IPS DF 6.9 (cell line): ENCODE results near the gene TNFRSF8.
"Not testable (repeated sequence)": the region's sequence is repeated elsewhere in the genome, so short reads cannot be mapped to it uniquely, and the experiment has no call there.

Experiments
- DNase-seq: peaks from one replicate; pipeline ENCODE4 v3.0.0-alpha.2; 2013; ENCODE audit warnings: low read depth, low spot score
- H3K27ac ChIP-seq: one replicate; pipeline ENCODE4 v1.5.1; 2013; ENCODE audit warnings: low read length, control low read depth
- H3K27me3 ChIP-seq: 2 replicates; pipeline ENCODE4 v1.6.1; 2013; ENCODE audit warnings: mild to moderate bottlenecking, low read length; ENCODE audit not compliant: control insufficient read depth, insufficient read depth
- H3K36me3 ChIP-seq: 2 replicates; pipeline ENCODE4 v1.6.1; 2013; ENCODE audit warnings: low read length; ENCODE audit not compliant: control insufficient read depth, insufficient read depth
- H3K4me1 ChIP-seq: 2 replicates; pipeline ENCODE4 v1.6.1; 2013; ENCODE audit warnings: low read length; ENCODE audit not compliant: control insufficient read depth, insufficient read depth
- H3K4me3 ChIP-seq: 2 replicates; pipeline ENCODE4 v1.5.1; 2013; ENCODE audit warnings: mild to moderate bottlenecking, low read length
- H3K9me3 ChIP-seq: 2 replicates; pipeline ENCODE4 v1.6.1; 2013; ENCODE audit warnings: low read length, inconsistent platforms; ENCODE audit not compliant: control insufficient read depth, insufficient read depth
- WGBS: extraction: QIAGEN DNeasy Blood & Tissue Kit; methylation state at CpG from one replicate; pipeline ENCODE4 v1.1.7; 2013; ENCODE audit warnings: mixed read lengths, missing lambda C conversion rate; ENCODE audit not compliant: insufficient read length, insufficient coverage; 5-methylcytosine and 5-hydroxymethylcytosine counted together

The TNFRSF8 gene

DNA sequence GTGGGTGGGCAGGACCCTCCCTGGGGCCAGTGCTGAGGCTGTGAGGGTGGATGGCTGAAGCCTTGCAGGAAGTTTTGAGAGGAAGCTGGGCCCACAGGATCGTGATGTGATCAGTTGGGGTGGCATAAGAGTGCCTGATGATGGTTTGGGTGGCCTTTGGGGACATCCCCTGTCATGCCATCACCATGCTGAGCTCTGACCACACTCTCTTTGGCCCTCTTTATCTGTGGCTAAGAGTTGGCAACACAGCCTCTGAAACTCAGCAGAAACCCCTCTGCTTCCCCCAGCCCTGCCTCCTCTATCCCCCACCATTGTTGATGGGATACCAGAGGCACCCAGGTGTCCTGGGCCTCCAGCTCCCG, 24.0 kb upstream of the TNFRSF8 start:
- H3K4me3 ChIP-seq = no peak overlapping the region
- no peak overlapping the region for H3K27ac ChIP-seq
- H3K27me3 ChIP-seq = no peaks in the 10 kb centered on the region
- no peaks in the 10 kb centered on the region for H3K9me3 ChIP-seq
- H3K36me3 ChIP-seq = no peaks in the 10 kb centered on the region
- WGBS = no CpG with 5 or more reads among the region's 2 CpGs
- no peak for DNase-seq
- no peaks in the 10 kb centered on the region for H3K4me1 ChIP-seq

- H3K4me3 ChIP-seq, H3K36me3 ChIP-seq, H3K4me1 ChIP-seq, H3K9me3 ChIP-seq, H3K27me3 ChIP-seq, H3K27ac ChIP-seq, DNase-seq: not testable (repeated sequence)
- WGBS = no CpG with 5 or more reads among the region's 13 CpGs
Measured at GRCh38 chr1:12039824-12040456, 23.2 kb upstream of the TNFRSF8 start.

DNA sequence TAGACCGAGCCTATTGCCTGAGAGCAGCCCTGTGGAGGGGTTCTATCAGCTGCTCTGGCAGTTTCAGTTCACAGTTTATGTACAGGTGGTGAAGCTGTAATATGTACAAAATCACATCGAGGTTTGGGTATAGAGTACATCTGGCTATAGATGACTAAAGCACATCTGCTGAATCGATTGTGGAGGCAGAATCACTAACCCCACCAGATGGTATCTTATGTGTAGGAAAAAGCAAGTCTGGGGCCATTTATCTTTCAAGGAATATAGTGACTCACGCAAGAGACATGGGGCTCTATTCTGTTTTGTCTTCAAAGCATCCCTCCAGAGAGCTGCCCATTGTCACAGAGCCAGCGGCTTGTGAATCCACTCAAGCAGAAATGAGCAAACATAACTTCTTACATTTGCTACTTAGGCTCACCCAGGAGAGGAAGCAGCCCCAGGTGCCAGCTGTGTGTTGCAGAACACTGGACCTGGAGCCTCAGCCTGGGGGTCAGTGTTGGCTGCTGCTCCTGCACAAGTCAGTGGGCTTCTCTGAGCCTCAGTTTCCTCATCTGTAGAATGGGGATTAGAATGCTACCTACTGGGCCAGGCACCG, 22.5 kb upstream of the TNFRSF8 start:
- Histone ChIP-seq H3K36me3 (no peaks in the 10 kb centered on the region), H3K27ac (no peak overlapping the region), H3K27me3 (no peaks in the 10 kb centered on the region), H3K4me1 (no peaks in the 10 kb centered on the region), H3K9me3 (no peaks in the 10 kb centered on the region), H3K4me3 (no peak overlapping the region)
- DNase-seq = no peak
- WGBS = no CpG with 5 or more reads among the region's 6 CpGs

GRCh38 chr1:12044187-12044877, 18.8 kb upstream of the TNFRSF8 start:
- not testable (repeated sequence) for H3K4me1 ChIP-seq, H3K4me3 ChIP-seq, H3K27me3 ChIP-seq, H3K27ac ChIP-seq, H3K36me3 ChIP-seq, H3K9me3 ChIP-seq, DNase-seq
- no CpG with 5 or more reads among the region's 15 CpGs for WGBS

DNA sequence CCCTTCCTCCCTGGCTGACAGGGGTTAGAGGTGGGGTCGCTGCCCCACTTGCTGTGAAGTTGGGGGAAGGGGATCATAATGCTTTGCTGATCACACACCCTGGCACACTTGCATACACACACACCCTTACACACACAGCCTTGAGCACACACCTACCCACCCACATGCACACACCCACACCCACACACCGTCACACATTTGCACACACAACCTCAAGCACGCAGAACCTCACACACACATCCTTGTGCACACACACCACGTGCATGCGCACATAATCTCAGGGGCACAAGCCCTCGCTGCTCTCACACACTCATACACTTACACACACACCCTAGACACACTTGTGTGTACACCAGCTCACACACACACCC, 16.4 kb upstream of the TNFRSF8 start:
- H3K4me3 ChIP-seq = no peak overlapping the region
- H3K9me3 ChIP-seq = no peaks in the 10 kb centered on the region
- DNase-seq = no peak
- WGBS = 100% methylated on average over 1 of the region's 6 CpGs
- no peaks in the 10 kb centered on the region for H3K36me3 ChIP-seq
- no peak overlapping the region for H3K27ac ChIP-seq
- no peaks in the 10 kb centered on the region for H3K27me3 ChIP-seq
- H3K4me1 ChIP-seq = peaks cover 2% of the 10 kb centered on the region

- DNase-seq = no peak
- no peak overlapping the region for H3K27ac ChIP-seq
- H3K36me3 ChIP-seq = no peaks in the 10 kb centered on the region
- no peaks in the 10 kb centered on the region for H3K27me3 ChIP-seq
- H3K9me3 ChIP-seq = no peaks in the 10 kb centered on the region
- WGBS = no CpG with 5 or more reads among the region's 18 CpGs
- no peak overlapping the region for H3K4me3 ChIP-seq
- H3K4me1 ChIP-seq = peaks cover 2% of the 10 kb centered on the region
Measured at GRCh38 chr1:12047120-12047876, 15.8 kb upstream of the TNFRSF8 start.

- Histone ChIP-seq H3K9me3 (no peaks in the 10 kb centered on the region), H3K4me1 (peaks cover 2% of the 10 kb centered on the region), H3K27ac (no peak overlapping the region), H3K27me3 (no peaks in the 10 kb centered on the region), H3K36me3 (no peaks in the 10 kb centered on the region), H3K4me3 (no peak overlapping the region)
- DNase-seq = no peak
- WGBS = no CpG with 5 or more reads among the region's 2 CpGs
Measured at GRCh38 chr1:12048372-12048771, 14.7 kb upstream of the TNFRSF8 start.

GRCh38 chr1:12049616-12050015, 13.5 kb upstream of the TNFRSF8 start:
- no peak for DNase-seq
- no peaks in the 10 kb centered on the region for H3K9me3 ChIP-seq
- H3K36me3 ChIP-seq = no peaks in the 10 kb centered on the region
- no peak overlapping the region for H3K4me3 ChIP-seq
- no peak overlapping the region for H3K27ac ChIP-seq
- no peaks in the 10 kb centered on the region for H3K27me3 ChIP-seq
- H3K4me1 ChIP-seq = peaks cover 2% of the 10 kb centered on the region
- WGBS = no CpG with 5 or more reads among the region's 4 CpGs

- WGBS = no CpG with 5 or more reads among the region's 1 CpG
- Histone ChIP-seq H3K9me3 (no peaks in the 10 kb centered on the region), H3K36me3 (no peaks in the 10 kb centered on the region), H3K4me3 (no peak overlapping the region), H3K4me1 (peaks cover 2% of the 10 kb centered on the region), H3K27ac (no peak overlapping the region), H3K27me3 (no peaks in the 10 kb centered on the region)
- no peak for DNase-seq
Measured at GRCh38 chr1:12051361-12051760, 11.7 kb upstream of the TNFRSF8 start.

GRCh38 chr1:12052008-12052573, 11.0 kb upstream of the TNFRSF8 start:
- no peaks in the 10 kb centered on the region for H3K9me3 ChIP-seq
- no peak for DNase-seq
- H3K4me3 ChIP-seq = no peak overlapping the region
- no peak overlapping the region for H3K27ac ChIP-seq
- no peaks in the 10 kb centered on the region for H3K36me3 ChIP-seq
- H3K4me1 ChIP-seq = peaks cover 2% of the 10 kb centered on the region
- WGBS = no CpG with 5 or more reads among the region's 9 CpGs
- H3K27me3 ChIP-seq = no peaks in the 10 kb centered on the region
